ENCODE data around the gene CPNE4. TPM values are rescaled to one million over a fixed set of nuclear protein-coding genes. Genes with fewer than 3 reads are reported as not detected.

The CPNE4 gene
- total RNA-seq, 1 experiment from 2014 or later: not detected

DNA sequence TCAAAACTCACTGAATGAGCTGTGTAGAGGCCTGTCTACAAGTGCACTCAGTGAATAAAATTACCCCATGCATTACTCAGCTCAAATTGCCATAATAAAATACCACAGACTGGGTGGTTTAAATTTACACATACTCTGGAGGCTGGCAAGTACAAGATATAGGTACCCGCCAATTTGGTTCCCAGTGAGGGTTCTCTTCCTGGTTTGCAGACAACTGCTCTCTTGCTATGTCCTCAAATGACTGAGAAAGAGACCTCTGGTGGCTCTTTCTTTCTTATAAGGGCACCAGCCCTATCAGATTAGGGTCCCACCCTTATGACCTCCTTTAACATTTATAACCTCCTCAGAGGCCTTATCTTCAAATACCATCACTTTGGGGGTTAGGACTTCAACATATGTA is 237.0 kb downstream of the CPNE4 start:
- Histone ChIP-seq H3K79me2 (ENCODE audit: low read length) (no peaks in the 10 kb centered on the region), H3K9me3 (ENCODE audit: low read length) (no peaks in the 10 kb centered on the region), H3K36me3 (ENCODE audit: low read depth, low read length) (no peaks in the 10 kb centered on the region), H3K4me1 (ENCODE audit: insufficient read depth, low read length) (0 out of 2 replicates have a peak, but pooled peaks cover 4% of the 10 kb centered on the region), H3K27ac (ENCODE audit: low read length) (no peak overlapping the region), H3K27me3 (ENCODE audit: low read length) (no peaks in the 10 kb centered on the region), H3K9me2 (replicated peaks; ENCODE audit: low read length) (no peaks in the 10 kb centered on the region), H3F3A (ENCODE audit: low read length, unreplicated experiment) (no peaks in the 10 kb centered on the region), H2AFZ (ENCODE audit: low read length) (no peak overlapping the region), H3K9ac (ENCODE audit: low read length) (no peak overlapping the region), H4K20me1 (ENCODE audit: low read length) (no peaks in the 10 kb centered on the region), H3K4me2 (ENCODE audit: low read length) (no peak overlapping the region), H3K4me3 (ENCODE audit: low read length) (no peak overlapping the region)
- TF ChIP-seq EZH2phosphoT487 (IDR thresholded peaks at IDR 0.05; ENCODE audit: borderline replicate concordance, low read length): no peak
- ChIA-PET CTCF (no interaction called here), POLR2A (ENCODE audit: unreplicated experiment) (no interaction called here)
- no peak for ATAC-seq
- intact Hi-C loops (cut with micrococcal nuclease): loop anchor here (5.0 to 10.0 kb wide), 3 partner anchors 210 to 743 kb away; no protein-coding TSS in a partner anchor
- no TSS peak for BruUV-seq (replicated peaks)
- DNase-seq: no peak

DNA sequence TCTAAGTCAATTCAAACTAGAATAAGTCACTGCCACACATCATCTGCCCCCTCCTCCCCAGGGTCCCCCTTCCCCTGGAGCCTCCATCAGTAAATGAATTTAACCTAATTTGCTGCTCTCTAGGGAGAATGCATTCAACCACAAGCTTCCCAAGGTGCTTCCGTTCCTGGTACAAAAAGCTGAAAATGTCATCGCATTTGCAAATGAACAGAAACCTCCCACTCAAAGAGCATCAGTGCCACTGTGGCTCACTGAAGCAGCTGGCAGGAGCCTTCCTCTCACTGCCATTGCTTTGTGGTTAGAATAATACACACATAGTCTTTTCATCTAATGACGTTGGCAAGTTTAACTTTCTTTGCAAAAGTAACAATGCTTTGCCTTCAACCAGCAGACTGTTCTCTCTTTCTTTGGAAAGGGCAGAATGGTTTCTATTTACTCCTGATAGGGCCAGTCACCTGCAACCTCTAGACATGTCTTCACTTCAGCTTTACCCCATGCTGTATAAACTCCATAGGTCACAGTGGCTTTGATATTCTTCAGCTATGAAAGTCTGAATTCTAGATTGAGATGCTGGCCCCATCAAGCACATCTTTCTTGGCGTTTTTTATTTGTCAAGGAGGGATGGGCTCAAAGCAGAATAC is 238.1 kb downstream of the CPNE4 start:
- no peak for ATAC-seq
- TF ChIP-seq EZH2 (IDR thresholded peaks at IDR 0.05; ENCODE audit: low read length, unreplicated experiment) (no peak), EZH2phosphoT487 (IDR thresholded peaks at IDR 0.05; ENCODE audit: borderline replicate concordance, low read length) (no peak)
- TF ChIP-seq, protein P1, sequence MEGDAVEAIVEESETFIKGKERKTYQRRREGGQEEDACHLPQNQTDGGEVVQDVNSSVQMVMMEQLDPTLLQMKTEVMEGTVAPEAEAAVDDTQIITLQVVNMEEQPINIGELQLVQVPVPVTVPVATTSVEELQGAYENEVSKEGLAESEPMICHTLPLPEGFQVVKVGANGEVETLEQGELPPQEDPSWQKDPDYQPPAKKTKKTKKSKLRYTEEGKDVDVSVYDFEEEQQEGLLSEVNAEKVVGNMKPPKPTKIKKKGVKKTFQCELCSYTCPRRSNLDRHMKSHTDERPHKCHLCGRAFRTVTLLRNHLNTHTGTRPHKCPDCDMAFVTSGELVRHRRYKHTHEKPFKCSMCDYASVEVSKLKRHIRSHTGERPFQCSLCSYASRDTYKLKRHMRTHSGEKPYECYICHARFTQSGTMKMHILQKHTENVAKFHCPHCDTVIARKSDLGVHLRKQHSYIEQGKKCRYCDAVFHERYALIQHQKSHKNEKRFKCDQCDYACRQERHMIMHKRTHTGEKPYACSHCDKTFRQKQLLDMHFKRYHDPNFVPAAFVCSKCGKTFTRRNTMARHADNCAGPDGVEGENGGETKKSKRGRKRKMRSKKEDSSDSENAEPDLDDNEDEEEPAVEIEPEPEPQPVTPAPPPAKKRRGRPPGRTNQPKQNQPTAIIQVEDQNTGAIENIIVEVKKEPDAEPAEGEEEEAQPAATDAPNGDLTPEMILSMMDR (conservative IDR thresholded peaks at IDR 0.05; ENCODE audit: low read depth, low read length): no peak

DNA sequence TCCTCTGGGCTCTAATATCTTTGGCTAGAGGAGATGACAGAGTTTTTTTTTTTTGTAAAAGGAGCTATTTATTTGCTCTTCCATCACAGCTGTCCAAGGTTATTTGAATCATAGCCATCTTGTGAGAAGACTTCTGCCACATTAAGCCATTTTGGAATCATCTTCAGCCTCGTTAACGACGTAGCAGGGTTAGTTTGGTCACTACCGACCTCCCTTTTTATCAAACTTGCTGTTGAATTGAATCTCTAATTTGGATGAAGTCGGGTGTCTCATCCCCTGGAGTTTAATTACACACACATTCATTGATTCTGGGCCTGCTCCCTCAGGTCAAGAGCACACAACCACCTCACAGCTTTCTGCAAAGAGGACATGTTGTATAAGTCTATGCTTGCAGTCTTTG is 238.7 kb downstream of the CPNE4 start:
- CTCF ChIA-PET: interaction anchor here (0.6 kb wide), 1 partner anchor 110 kb away, joined by 4 read pairs; no protein-coding TSS in a partner anchor
- TF ChIP-seq, protein P1 (conservative IDR thresholded peaks at IDR 0.05; ENCODE audit: low read depth, low read length): no peak
- TF ChIP-seq EZH2phosphoT487 (IDR thresholded peaks at IDR 0.05; ENCODE audit: borderline replicate concordance, low read length) (no peak), EZH2 (IDR thresholded peaks at IDR 0.05; ENCODE audit: low read length, unreplicated experiment) (no peak)
- no peak overlapping the region for H2AFZ ChIP-seq (ENCODE audit: low read length)
- no peaks in the 10 kb centered on the region for H4K20me1 ChIP-seq (ENCODE audit: low read length)
- no peak for ATAC-seq
- no peak overlapping the region for H3K9ac ChIP-seq (ENCODE audit: low read length)
- peaks cover 11% of the 10 kb centered on the region; the same call in 1 of the 2 replicates for H3K4me1 ChIP-seq (ENCODE audit: insufficient read depth, low read length)
- no peak overlapping the region for H3K4me2 ChIP-seq (ENCODE audit: low read length)
- no peak overlapping the region for H3K4me3 ChIP-seq (ENCODE audit: low read length)
- H3K9me2 ChIP-seq (replicated peaks; ENCODE audit: low read length): no peaks in the 10 kb centered on the region
- H3K27me3 ChIP-seq (ENCODE audit: low read length): no peaks in the 10 kb centered on the region
- intact Hi-C loops (cut with micrococcal nuclease): loop anchor here (5.0 to 10.0 kb wide), 3 partner anchors 211 to 741 kb away; no protein-coding TSS in a partner anchor
- H3K27ac ChIP-seq (ENCODE audit: low read length): no peak overlapping the region
- H3K9me3 ChIP-seq (ENCODE audit: low read length): no peaks in the 10 kb centered on the region
- POLR2A ChIA-PET (ENCODE audit: unreplicated experiment): no interaction called here
- no peaks in the 10 kb centered on the region for H3F3A ChIP-seq (ENCODE audit: low read length, unreplicated experiment)
- H3K36me3 ChIP-seq (ENCODE audit: low read depth, low read length): no peaks in the 10 kb centered on the region
- no peaks in the 10 kb centered on the region for H3K79me2 ChIP-seq (ENCODE audit: low read length)
- BruUV-seq (replicated peaks): no TSS peak
- no peak for DNase-seq

More for the DNA sequence above, 238.1 kb downstream of the CPNE4 start:
- Histone ChIP-seq H3K4me1 (ENCODE audit: insufficient read depth, low read length) (0 out of 2 replicates have a peak, but pooled peaks cover 6% of the 10 kb centered on the region), H3F3A (ENCODE audit: low read length, unreplicated experiment) (no peaks in the 10 kb centered on the region), H3K9me2 (replicated peaks; ENCODE audit: low read length) (no peaks in the 10 kb centered on the region), H3K4me2 (ENCODE audit: low read length) (no peak overlapping the region), H2AFZ (ENCODE audit: low read length) (no peak overlapping the region), H3K27me3 (ENCODE audit: low read length) (no peaks in the 10 kb centered on the region), H3K36me3 (ENCODE audit: low read depth, low read length) (no peaks in the 10 kb centered on the region), H3K4me3 (ENCODE audit: low read length) (no peak overlapping the region), H3K27ac (ENCODE audit: low read length) (no peak overlapping the region), H4K20me1 (ENCODE audit: low read length) (no peaks in the 10 kb centered on the region), H3K79me2 (ENCODE audit: low read length) (no peaks in the 10 kb centered on the region), H3K9ac (ENCODE audit: low read length) (no peak overlapping the region), H3K9me3 (ENCODE audit: low read length) (no peaks in the 10 kb centered on the region)
- ChIA-PET CTCF (interaction anchor here (0.6 kb wide), 2 partner anchors 109 to 374 kb away, joined by 3 to 4 read pairs; no protein-coding TSS in a partner anchor), POLR2A (ENCODE audit: unreplicated experiment) (no interaction called here)
- no TSS peak for BruUV-seq (replicated peaks)
- no peak for DNase-seq
- intact Hi-C loops (cut with micrococcal nuclease): loop anchor here (5.0 to 10.0 kb wide), 3 partner anchors 211 to 742 kb away; no protein-coding TSS in a partner anchor
